SU-DHL-6 (cell line): ENCODE data around the gene ZNF121.

Experiments used
- CTCF ChIP-seq: fragments of 200-600 bp; sonication (generic); IDR thresholded peaks from one replicate; pipeline ENCODE4 v1.5.1; 2017; ENCODE audit warnings: antibody characterized with exemption, mild to moderate bottlenecking, low read length, moderate library complexity; ENCODE audit not compliant: insufficient read depth, poor library complexity, severe bottlenecking
- EZH2phosphoT487 ChIP-seq: fragments of 200-600 bp; sonication (generic), shearing (Covaris generic); conservative IDR thresholded peaks from 2 replicates; pipeline ENCODE4 v1.6.1; 2018; ENCODE audit warnings: mild to moderate bottlenecking, antibody characterized with exemption, low read length, moderate library complexity, mixed read lengths

- TF ChIP-seq CTCF (no peak), EZH2phosphoT487 (no peak)
Measured at GRCh38 chr19:9627856-9628255, 43.6 kb upstream of the ZNF121 start.
